Measurements from ENCODE around the gene TTLL8.

- TF ChIP-seq POLR2A (IDR thresholded peaks at IDR 0.05) = peak; percentile 92
- no peak for TF ChIP-seq CTCF (IDR thresholded peaks at IDR 0.05)
Measured at GRCh38 chr22:49970528-49971231, 87.4 kb downstream of the TTLL8 start.
